SK-N-SH (cell line): Measurements from ENCODE around the gene CD180. TPM values are rescaled to one million over a fixed set of nuclear protein-coding genes. Genes with fewer than 3 reads are reported as not detected.

Experiments
- CTCF ChIA-PET: fragments of 300-600, 350-600 bp; formaldehyde crosslinking; extraction: SDS; loops from one replicate; lab custom pipeline; 2021; lab: Yijun Ruan, JAX
- POLR2A ChIA-PET: fragments of 350-600 bp; sonication (Branson Sonifier 250); formaldehyde crosslinking; extraction: SDS; loops from one replicate; lab custom pipeline; 2020; ENCODE audit warnings: antibody characterized with exemption, inconsistent platforms; lab: Yijun Ruan, JAX
- DNase-seq: peaks from one replicate; pipeline ENCODE4 v3.0.0; 2012
- H2AFZ ChIP-seq: fragments of 200-600 bp; sonication (generic); 2 replicates; pipeline ENCODE4 v1.8.1; 2016; ENCODE audit warnings: antibody characterized with exemption, mild to moderate bottlenecking, low read depth
- H3F3A ChIP-seq: fragments of 200-600 bp; sonication (generic); replicated peaks from 2 replicates; pipeline ENCODE3; 2016; ENCODE audit warnings: antibody characterized with exemption, mild to moderate bottlenecking; ENCODE audit not compliant: insufficient read depth
- H3K27ac ChIP-seq, 2 experiments: fragments of 200-500 bp in 1 of 2; fragments of 200-600 bp in 1 of 2; sonication (Bioruptor generic) in 1 of 2; sonication (generic), shearing (Covaris generic) in 1 of 2; 2 replicates each; pipeline versions ENCODE4 v1.5.1 to v1.6.1; 2014 to 2016; ENCODE audit warnings: low read depth in 2 of 2, inconsistent platforms in 1 of 2, low read length in 1 of 2, mild to moderate bottlenecking in 1 of 2, mixed read lengths in 1 of 2
- H3K27me3 ChIP-seq: fragments of 200-600 bp; sonication (generic), shearing (Covaris generic); 2 replicates; pipeline ENCODE4 v1.6.1; 2016; ENCODE audit warnings: mixed run types; ENCODE audit not compliant: insufficient read depth
- H3K36me3 ChIP-seq, 2 experiments: fragments of 200-500 bp in 1 of 2; fragments of 200-600 bp in 1 of 2; sonication (Bioruptor generic) in 1 of 2; sonication (generic) in 1 of 2; replicated peaks in 1 of 2; 2 replicates each; pipeline versions ENCODE3 to v1.5.1; 2014 to 2016; ENCODE audit warnings: low read length in 1 of 2, mild to moderate bottlenecking in 1 of 2; ENCODE audit not compliant: insufficient read depth in 2 of 2, control insufficient read depth in 1 of 2
- H3K4me1 ChIP-seq, 2 experiments: fragments of 200-500 bp in 1 of 2; fragments of 200-600 bp in 1 of 2; sonication (Bioruptor generic) in 1 of 2; sonication (generic), shearing (Covaris generic) in 1 of 2; 2 replicates each; pipeline versions ENCODE4 v1.5.1 to v1.6.1; 2014 to 2016; ENCODE audit warnings: low read depth in 1 of 2, low read length in 1 of 2, mixed run types in 1 of 2; ENCODE audit not compliant: insufficient read depth in 2 of 2, control insufficient read depth in 1 of 2
- H3K4me2 ChIP-seq: fragments of 200-600 bp; sonication (generic), shearing (Covaris generic); 2 replicates; pipeline ENCODE4 v1.6.1; 2017; ENCODE audit warnings: mixed run types
- H3K4me3 ChIP-seq, 2 experiments: fragments of 200-500 bp in 1 of 2; fragments of 200-600 bp in 1 of 2; sonication (Bioruptor generic) in 1 of 2; sonication (generic), shearing (Covaris generic) in 1 of 2; 2 replicates each; pipeline versions ENCODE4 v1.5.1 to v1.8.1; 2014 to 2016; ENCODE audit warnings: low read depth in 2 of 2, inconsistent platforms in 1 of 2, low read length in 1 of 2, mild to moderate bottlenecking in 1 of 2, mixed read lengths in 1 of 2, moderate library complexity in 1 of 2
- H3K79me2 ChIP-seq: fragments of 200-600 bp; sonication (generic); 2 replicates; pipeline ENCODE4 v1.8.1; 2017; ENCODE audit warnings: mild to moderate bottlenecking; ENCODE audit not compliant: insufficient read depth
- H3K9ac ChIP-seq: fragments of 200-600 bp; sonication (generic); 2 replicates; pipeline ENCODE4 v1.6.1; 2017; ENCODE audit warnings: mixed run types
- H3K9me2 ChIP-seq: fragments of 200-600 bp; sonication (generic); 2 replicates; pipeline ENCODE4 v1.6.1; 2017; ENCODE audit warnings: mixed run types
- H3K9me3 ChIP-seq: fragments of 200-600 bp; sonication (generic); 2 replicates; pipeline ENCODE4 v1.6.1; 2017; ENCODE audit warnings: mixed run types, mild to moderate bottlenecking, moderate library complexity
- H4K20me1 ChIP-seq: fragments of 200-600 bp; sonication (generic); 2 replicates; pipeline ENCODE4 v1.6.1; 2017; ENCODE audit warnings: mild to moderate bottlenecking, mixed run types; ENCODE audit not compliant: insufficient read depth
- CHD2 ChIP-seq: fragments of 150-350 bp; IDR thresholded peaks from 2 replicates; pipeline ENCODE4 v1.6.1; 2018; ENCODE audit warnings: low read length; ENCODE audit not compliant: partially characterized antibody
- EZH2phosphoT487 ChIP-seq: fragments of 200-600 bp; sonication (generic); IDR thresholded peaks from 2 replicates; pipeline ENCODE4 v1.6.1; 2017; ENCODE audit warnings: low read depth, mixed run types, mild to moderate bottlenecking, antibody characterized with exemption, moderate library complexity, borderline replicate concordance
- FOSL2 ChIP-seq: IDR thresholded peaks from 2 replicates; pipeline ENCODE4 v1.4.0; 2012; ENCODE audit warnings: low read depth, mild to moderate bottlenecking, moderate library complexity, borderline replicate concordance
- FOXJ3 ChIP-seq: sonication (generic); formaldehyde crosslinking; IDR thresholded peaks from 2 replicates; pipeline ENCODE4 v1.5.1; 2020; ENCODE audit warnings: mild to moderate bottlenecking, missing genetic modification reagents
- GABPA ChIP-seq: IDR thresholded peaks from 2 replicates; pipeline ENCODE4 v1.4.0; 2012; ENCODE audit warnings: low read depth, mild to moderate bottlenecking
- JUND ChIP-seq: IDR thresholded peaks from 2 replicates; pipeline ENCODE4 v1.4.0; 2012
- MEF2A ChIP-seq: IDR thresholded peaks from 2 replicates; pipeline ENCODE4 v1.4.0; 2012; ENCODE audit warnings: low read depth, borderline replicate concordance
- NFIC ChIP-seq: IDR thresholded peaks from 2 replicates; pipeline ENCODE4 v1.4.0; 2012; ENCODE audit warnings: borderline replicate concordance
- RAD21 ChIP-seq: IDR thresholded peaks from 2 replicates; pipeline ENCODE4 v1.6.1; 2012; ENCODE audit warnings: mild to moderate bottlenecking, low read length
- RCOR1 ChIP-seq: fragments of 150-350 bp; IDR thresholded peaks from 2 replicates; pipeline ENCODE4 v1.6.1; 2017; ENCODE audit warnings: antibody characterized with exemption, low read length
- SIN3A ChIP-seq: IDR thresholded peaks from 2 replicates; pipeline ENCODE4 v1.6.1; 2012; ENCODE audit warnings: low read depth, mild to moderate bottlenecking, low read length, moderate library complexity, borderline replicate concordance
- SMC3 ChIP-seq: IDR thresholded peaks from 2 replicates; pipeline ENCODE4 v1.6.1; 2012; ENCODE audit warnings: low read depth, low read length, improper control_type of control experiment
- TAF1 ChIP-seq: IDR thresholded peaks from 2 replicates; pipeline ENCODE4 v1.6.1; 2012; ENCODE audit warnings: low read depth, mild to moderate bottlenecking, low read length, moderate library complexity, borderline replicate concordance
- TEAD4 ChIP-seq: IDR thresholded peaks from 2 replicates; pipeline ENCODE4 v1.4.0; 2012; ENCODE audit warnings: mild to moderate bottlenecking, borderline replicate concordance; ENCODE audit not compliant: insufficient read depth
- USF1 ChIP-seq: IDR thresholded peaks from 2 replicates; pipeline ENCODE4 v1.4.0; 2012; ENCODE audit warnings: low read depth, borderline replicate concordance
- USF2 ChIP-seq: fragments of 150-350 bp; IDR thresholded peaks from 2 replicates; pipeline ENCODE4 v1.6.1; 2017; ENCODE audit warnings: antibody characterized with exemption, low read length, low read depth, borderline replicate concordance
- YY1 ChIP-seq: IDR thresholded peaks from 2 replicates; pipeline ENCODE4 v1.4.0; 2012; ENCODE audit warnings: low read depth, mild to moderate bottlenecking
- ZBTB33 ChIP-seq: IDR thresholded peaks from 2 replicates; pipeline ENCODE4 v1.4.0; 2012; ENCODE audit warnings: low read depth, borderline replicate concordance
- polyA plus RNA-seq, 3 experiments: library from polyadenylated mRNA; depleted of rRNA; stranded (reverse); fragments of >200 nt; gene quantifications; 2 replicates each; pipeline ENCODE4 v1.2.3, GENCODE V29; 2012
- TF ChIP-seq, protein P1 (sequence below): fragments of 150-350 bp; IDR thresholded peaks from 2 replicates; pipeline ENCODE4 v1.6.1; 2016; ENCODE audit warnings: mild to moderate bottlenecking, low read depth, low read length

Gene CD180
- polyA plus RNA-seq, 1 of the 3 experiments (the other 2 are of a cell fraction) = 0.02 TPM

DNA sequence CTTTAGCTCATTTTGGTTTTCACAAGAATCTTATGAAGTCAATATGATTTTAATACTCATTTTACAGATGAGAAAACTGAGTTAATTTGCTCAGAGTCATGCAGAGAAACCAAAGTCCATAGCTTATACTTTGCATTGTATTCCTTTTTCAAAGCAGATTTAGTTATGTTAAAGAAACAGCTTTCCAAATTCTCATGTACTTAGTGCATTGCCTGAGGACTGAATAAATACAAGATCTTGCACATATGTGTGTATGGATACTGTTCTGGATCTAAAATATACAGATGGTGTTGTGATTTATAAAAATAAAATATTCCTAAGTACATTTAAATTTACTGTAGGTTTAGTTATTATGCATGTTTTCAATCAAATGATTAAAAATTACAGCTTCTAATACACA lies 43.5 kb upstream of the CD180 start:
- CTCF ChIA-PET = interaction anchor here (0.7 to 1.4 kb wide), 4 partner anchors 31 to 1316 kb away, joined by 3 to 4 read pairs (median 3); no protein-coding TSS in a partner anchor

More for the DNA sequence above, 43.5 kb upstream of the CD180 start:
- H3K27ac ChIP-seq = no peak overlapping the region
- H3F3A ChIP-seq = peaks cover 5% of the 10 kb centered on the region
- no peak overlapping the region for H2AFZ ChIP-seq
- TF ChIP-seq FOXJ3 (CRISPR knock-in tag) = no peak
- no peak for TF ChIP-seq TEAD4
- TF ChIP-seq YY1 = no peak
- TF ChIP-seq, protein P1, sequence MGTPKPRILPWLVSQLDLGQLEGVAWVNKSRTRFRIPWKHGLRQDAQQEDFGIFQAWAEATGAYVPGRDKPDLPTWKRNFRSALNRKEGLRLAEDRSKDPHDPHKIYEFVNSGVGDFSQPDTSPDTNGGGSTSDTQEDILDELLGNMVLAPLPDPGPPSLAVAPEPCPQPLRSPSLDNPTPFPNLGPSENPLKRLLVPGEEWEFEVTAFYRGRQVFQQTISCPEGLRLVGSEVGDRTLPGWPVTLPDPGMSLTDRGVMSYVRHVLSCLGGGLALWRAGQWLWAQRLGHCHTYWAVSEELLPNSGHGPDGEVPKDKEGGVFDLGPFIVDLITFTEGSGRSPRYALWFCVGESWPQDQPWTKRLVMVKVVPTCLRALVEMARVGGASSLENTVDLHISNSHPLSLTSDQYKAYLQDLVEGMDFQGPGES = no peak
- TF ChIP-seq SIN3A = no peak
- no peak for TF ChIP-seq SMC3
- no peak for TF ChIP-seq USF1
- TF ChIP-seq USF2 = no peak
- no peak for TF ChIP-seq RCOR1
- TF ChIP-seq TAF1 = no peak
- TF ChIP-seq RAD21 = no peak
- TF ChIP-seq NFIC = no peak
- no peak for TF ChIP-seq FOSL2
- no peak for TF ChIP-seq JUND
- TF ChIP-seq ZBTB33 = no peak
- no peak for TF ChIP-seq EZH2phosphoT487
- no peak for TF ChIP-seq MEF2A
- TF ChIP-seq GABPA = no peak
- no peak for TF ChIP-seq CHD2
- TF ChIP-seq, all 33 proteins: peak for 0
- no peak overlapping the region for H3K4me3 ChIP-seq
- peaks cover 14 to 28% of the 10 kb centered on the region in 2 experiments; a peak in 3 of 4 replicates for H3K4me1 ChIP-seq
- no peaks in the 10 kb centered on the region for H3K9me3 ChIP-seq
- H3K79me2 ChIP-seq = no peaks in the 10 kb centered on the region
- POLR2A ChIA-PET = interaction anchor here (0.6 kb wide), 1 partner anchor 28 kb away, joined by 7 read pairs; no protein-coding TSS in a partner anchor
- H4K20me1 ChIP-seq = no peaks in the 10 kb centered on the region
- H3K9me2 ChIP-seq = no peaks in the 10 kb centered on the region
- no peak overlapping the region for H3K4me2 ChIP-seq
- no peak overlapping the region for H3K9ac ChIP-seq
- no peak for DNase-seq
- H3K36me3 ChIP-seq = no peaks in the 10 kb centered on the region
- H3K27me3 ChIP-seq = no peaks in the 10 kb centered on the region
